Smooth muscle cell of the coronary artery (primary cell): Measurements from ENCODE around the gene FOXL3. TPM values are rescaled to one million over a fixed set of nuclear protein-coding genes. Genes with fewer than 3 reads are reported as not detected.

Experiments used
- total RNA-seq: library from RNA; depleted of rRNA; stranded (reverse); fragments of >200 nt; gene quantifications from 2 replicates; pipeline ENCODE4 v1.2.3, GENCODE V29; 2014; ENCODE audit warnings: low replicate concordance

FOXL3 gene
- total RNA-seq = not detected in 2 replicates

DNA sequence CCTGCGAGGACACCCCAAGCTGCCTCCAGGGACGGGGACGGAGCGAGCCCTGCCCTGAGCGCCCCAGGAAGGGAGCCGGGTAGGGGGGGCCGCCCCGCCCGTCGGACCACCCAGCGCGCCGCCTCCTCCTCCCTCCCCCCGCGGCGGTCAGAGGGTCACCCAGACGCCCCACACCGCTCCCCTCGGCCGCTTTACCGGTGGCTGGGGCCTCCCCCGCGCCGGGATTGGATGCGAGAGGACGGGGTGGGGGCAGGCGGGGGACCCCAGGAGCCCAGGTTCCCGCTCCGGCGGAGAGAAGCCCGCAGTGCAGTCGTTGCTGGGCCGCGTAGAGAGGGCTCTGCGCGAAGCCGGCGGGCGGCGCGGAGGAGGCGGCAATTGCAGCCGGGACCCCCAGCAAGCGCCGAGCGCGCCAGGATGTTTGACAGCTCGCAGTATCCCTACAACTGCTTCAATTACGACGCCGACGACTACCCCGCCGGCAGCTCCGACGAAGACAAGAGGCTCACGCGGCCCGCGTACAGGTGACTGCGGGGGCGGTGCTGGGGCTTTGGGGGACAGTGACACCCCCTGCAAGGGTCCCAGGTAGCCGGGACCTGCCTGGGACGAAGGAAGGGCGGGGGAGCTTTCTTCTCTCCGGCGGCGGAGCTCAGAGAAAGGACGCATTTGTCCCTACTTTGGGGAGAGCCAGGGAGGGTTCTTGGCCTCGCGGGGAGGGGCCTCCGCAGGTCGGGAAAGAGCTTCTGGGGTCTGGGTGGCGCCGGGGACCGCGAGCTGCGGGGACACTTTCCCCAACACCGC lies at the start of gene FOXL3:
Gene FOXL3 (plus strand): TSS at position 415 of the 798 bp plus-strand sequence. CDS start 0 bp downstream, at position 415.

Other genes starting within 250 kb of the FOXL3 start
- gene FAM20C, start 97.6 kb upstream of the FOXL3 start, total RNA-seq = 23.0 and 58.4 TPM in 2 replicates
- gene PDGFA, start 229.7 kb downstream of the FOXL3 start, total RNA-seq = 17.9 and 122 TPM in 2 replicates